GM19395 (cell line): ENCODE results near the gene KLHL30.

ENCODE experiments used
- ATAC-seq: cut with Tn5 transposase; IDR thresholded peaks from one replicate; pipeline ENCODE4 v1.9.1; 2021; ENCODE audit warnings: mild to moderate bottlenecking, moderate library complexity; ENCODE audit not compliant: unreplicated experiment

KLHL30 gene

GRCh38 chr2:238117199-238118154 lies 21.0 kb upstream of the KLHL30 start:
- no peak for ATAC-seq

DNA sequence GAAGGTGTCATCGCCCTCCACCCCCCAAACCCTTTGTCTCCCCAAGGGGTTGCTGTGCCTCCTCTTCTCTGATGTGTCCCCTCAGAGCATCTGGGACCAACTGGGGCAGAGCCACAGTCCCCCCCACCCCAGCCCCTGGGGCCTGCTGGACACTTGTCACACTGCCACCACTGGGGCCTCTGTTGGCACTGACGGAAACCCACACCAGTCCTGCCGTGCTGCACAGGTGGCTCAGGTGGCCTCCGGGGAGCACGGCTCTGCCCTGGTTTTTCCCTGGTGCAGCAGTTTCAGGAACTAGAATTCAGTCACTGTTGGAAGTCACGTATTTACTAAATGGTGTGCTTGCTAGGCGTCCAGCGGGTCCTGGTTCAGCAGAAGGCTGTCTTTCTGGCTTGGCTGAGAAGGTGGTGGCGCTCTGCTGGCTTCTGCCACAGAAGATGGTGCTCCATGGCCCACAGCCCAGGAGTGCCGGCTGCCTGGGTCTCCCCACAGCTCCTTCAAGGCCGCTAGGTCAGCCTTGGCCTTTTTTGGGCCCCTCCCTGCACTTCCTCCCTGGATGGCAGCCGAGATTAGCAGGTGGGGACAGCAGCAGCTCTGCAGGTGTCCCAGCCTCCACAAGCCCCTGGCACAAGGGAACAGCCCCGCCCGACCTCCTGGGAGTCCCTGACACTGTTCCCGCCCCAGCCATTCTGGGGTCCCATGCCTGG lies 18.6 kb upstream of the KLHL30 start:
- no peak for ATAC-seq

GRCh38 chr2:238120463-238121298 lies 17.8 kb upstream of the KLHL30 start:
- ATAC-seq: no peak

DNA sequence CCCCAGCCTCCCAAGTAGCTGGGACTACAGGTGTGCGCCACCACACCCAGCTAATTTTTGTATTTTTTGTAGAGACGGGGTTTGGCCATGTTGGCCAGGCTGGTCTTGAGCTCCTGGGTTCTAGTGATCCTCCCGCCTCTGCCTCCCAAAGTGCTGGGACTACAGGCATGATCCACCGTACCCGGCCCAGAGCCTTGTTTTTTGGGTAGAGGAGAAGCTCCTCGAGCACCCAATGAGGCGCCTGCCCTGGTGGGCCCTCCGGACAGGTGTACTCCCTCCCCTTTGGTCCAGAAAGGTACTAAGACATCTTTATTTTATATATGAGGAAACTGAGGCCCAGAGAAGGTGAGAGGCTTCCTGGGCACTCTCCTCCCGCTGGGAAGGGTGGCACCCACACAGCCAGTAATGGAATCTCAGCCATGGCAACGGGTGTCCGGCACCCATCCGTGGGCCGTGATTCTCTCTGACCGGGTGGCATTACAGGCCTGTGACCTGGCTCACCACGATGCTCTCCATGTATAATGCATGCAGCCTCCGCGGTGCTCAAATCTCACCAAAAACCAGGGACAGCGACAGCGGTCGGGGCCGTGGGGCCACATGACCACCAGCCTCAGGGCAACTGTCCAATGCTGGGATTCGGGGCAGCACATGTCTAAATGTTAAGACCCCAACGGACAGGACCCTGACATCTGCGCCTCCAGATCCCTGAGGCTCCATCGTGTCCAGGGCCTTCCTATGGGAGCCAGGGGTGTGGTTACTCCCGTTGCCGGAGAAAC lies 16.8 kb upstream of the KLHL30 start:
- ATAC-seq: no peak

DNA sequence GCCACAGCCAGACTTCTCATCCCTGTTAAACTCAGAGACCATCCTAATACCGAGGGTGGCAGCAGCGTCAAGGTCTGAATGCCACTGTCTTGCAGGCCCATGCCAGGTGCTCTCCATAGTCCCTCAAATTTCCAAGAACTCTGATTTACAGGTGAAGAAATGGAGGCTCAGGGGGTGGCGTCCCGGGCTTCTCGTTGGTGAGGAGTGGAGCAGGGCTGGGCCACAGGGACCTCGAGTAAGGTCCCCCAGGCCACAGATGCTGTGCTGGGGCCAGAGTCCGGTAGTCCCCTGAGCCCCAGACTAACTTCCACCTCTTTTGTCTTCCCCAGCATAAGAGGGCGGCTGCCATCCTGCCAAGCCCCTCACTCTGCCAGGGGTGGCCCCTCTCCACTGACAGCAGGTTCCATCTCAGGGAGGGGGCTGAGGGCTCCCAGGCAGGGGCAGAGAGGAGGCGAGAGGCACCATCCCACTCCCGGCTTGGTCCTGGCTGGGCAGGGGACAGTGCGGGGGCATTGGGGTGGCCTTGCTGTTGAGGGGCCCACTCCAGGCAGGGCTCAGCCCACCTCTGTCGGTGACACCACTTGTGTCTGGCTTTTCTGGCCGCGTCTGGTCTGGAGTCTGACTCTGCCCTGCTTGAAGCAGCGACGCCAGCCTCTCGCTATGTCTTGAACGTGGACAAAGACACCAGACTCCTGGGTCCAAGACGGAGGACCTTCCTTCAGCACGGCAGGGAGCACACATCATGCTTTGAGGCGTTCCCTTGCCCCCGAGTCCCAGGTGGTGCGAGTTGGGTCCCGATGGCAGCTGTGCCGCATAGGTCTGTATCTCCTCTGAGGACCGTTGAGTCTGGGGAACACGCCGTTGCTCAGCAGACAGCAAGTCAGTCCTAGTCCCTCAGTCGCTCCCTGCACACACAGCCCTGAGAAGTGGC lies 15.9 kb upstream of the KLHL30 start:
- ATAC-seq: no peak

DNA sequence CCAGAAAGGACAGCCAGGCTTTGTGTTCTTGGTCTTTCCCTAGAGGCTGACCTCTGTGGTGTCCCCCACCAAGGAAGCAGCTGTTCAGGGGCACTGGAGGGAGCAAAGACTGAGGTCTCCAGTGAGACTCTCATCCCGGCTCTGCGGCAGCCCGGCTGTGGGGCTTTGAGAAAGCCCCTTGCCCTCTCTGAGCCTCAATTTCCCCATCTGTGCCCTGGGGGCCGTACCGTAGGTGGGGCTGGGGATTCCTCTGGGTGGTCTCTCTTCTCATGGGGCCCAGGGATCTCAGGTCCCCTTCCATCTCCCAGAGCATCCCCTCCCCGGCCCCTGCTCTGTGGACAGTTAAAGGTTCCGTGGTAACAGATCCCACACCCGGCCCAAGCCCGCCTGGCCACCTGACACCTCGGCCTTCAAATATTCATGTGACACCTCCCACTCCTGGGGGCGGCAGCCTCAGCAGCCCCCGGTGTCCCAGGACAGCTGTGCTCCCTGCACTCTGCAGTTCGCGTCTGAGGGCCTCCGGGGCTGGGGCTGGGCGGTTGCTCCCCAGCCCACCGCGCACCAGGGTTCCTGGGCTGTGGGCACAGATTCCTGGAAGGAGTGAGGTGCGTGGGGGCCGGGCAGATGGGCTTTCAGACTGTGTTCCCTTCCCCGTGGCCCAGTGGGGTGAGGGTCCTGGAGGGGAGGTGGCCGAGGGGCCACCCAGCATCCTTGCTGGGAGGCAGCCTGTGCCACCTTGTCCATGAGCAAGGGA lies 15.1 kb upstream of the KLHL30 start:
- ATAC-seq: no peak

DNA sequence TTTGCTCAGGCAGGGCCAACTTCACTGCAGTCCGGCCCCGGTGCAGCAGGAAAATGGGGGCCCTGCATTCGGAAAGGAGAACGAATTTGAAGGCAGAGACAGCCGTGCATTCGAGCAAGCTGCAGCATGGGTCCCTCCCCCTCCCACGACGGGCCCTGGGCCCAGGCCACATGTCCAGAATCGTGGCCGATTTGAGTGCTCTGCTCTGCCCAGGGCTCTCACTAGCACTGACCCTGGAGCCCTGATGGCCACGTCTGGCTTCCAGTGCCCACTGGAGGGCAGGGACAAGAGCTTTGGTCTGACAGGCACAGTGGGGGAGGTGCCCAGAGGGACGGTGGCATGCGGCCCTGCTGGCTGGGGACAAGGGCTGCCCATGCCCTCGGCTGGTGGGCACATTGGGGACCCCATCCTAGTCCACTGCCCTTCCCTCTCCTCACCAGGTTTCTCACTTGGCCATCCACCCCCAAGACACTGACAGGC lies 14.4 kb upstream of the KLHL30 start:
- no peak for ATAC-seq

GRCh38 chr2:238124488-238125126 lies 13.9 kb upstream of the KLHL30 start:
- ATAC-seq: no peak

DNA sequence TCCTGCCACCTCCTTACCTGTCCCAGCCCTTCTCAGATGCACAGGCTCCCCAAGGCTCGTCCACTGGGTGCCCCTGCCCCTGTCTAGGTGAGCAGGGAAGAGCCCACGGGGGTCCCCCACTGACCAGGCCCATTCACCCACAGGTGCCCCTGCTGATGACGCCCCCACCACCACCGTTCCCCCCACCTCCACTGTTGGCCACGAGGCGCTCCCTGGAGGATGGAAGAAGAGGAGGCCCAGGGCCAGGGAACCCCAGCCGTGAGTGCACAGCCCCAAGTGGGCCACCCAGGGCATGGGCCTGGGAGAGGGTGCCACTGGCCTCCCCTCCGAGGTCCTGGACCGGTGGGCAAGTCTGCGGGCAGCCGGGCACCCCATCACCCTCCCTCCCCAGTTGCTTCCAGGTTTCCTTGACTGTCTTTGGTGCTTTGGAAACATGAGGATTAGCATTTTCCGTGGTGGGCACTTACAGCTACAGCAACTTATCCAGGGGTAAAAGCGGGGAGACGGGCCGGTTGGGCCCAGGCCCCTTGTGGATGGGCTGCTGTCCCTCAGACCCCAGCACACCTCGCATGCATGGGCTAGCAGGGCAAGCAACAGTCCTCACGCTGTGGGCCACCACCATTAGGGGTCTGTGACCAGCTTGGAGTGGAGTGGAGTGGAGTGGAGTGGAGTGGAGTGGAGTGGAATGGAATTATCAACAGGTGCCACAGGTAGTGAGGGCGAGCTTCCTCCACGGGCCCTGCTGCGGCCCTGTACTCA lies 13.2 kb upstream of the KLHL30 start:
- no peak for ATAC-seq

GRCh38 chr2:238126338-238126737 lies 12.1 kb upstream of the KLHL30 start:
- ATAC-seq: no peak

DNA sequence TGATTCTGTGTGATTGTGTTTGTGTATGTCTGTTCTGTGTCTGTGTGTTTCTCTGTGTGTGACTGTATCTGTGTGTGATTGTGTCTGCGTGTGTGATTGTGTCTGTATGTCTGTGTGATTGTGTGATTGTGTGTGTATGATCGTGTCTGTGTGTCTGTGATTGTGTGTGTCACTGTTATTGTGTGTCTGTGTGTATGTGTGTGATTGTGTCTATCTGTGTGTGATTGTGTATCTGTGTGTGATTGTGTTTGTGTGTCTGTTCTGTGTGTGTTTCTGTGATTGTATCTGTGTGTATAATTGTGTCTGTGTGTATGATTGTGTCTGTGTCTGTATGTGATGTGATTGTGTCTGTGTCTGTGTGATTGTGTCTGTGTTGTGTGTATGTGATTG lies 11.7 kb upstream of the KLHL30 start:
- no peak for ATAC-seq

- ATAC-seq: no peak
Measured at GRCh38 chr2:238127165-238128060, 11.1 kb upstream of the KLHL30 start.

GRCh38 chr2:238128061-238128440 lies 10.4 kb upstream of the KLHL30 start:
- no peak for ATAC-seq

GRCh38 chr2:238128534-238129001 lies 9.9 kb upstream of the KLHL30 start:
- ATAC-seq: no peak

DNA sequence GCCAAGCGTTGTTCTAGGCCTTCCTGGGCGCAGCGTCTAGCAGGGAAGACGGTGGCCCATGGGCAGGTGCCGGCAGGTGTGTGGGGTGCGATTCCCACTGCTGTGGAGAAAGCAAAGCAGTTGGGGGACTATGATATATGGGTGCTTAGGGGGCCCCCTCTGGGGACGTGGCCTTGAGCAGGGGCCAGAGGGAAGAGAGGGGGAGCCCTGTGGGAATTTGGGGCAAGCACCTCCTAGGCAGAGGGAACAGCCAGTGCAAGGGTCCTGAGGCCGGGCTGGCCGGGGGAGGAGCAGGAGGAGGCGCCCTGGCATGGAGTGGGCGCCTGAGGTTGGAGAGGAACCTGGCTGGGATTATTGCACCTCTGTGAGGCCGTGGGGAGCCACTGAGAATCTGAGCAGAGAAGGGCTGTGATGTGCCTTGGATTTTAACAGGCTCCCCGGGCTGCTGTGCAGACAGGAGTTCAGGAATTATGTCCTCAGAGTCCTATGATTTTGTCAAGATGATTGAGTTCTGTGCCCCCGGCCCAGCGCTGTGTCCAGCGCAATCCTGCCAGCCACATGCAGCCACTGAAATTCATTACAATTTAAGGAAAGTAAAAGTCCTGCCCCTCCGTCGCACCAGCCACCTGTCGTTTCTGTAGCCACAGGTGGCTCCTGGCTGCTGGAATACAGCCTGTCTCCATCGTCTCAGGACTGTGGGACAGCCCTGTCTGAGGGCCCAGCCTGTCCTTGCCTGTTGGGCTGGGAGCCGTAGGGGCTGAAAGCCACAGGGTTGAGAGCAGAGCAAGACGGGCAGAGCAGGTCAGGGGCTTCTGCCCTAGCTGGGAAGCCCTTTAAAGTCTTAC lies 9.1 kb upstream of the KLHL30 start:
- ATAC-seq: no peak
